GM12874 (cell line): ENCODE data around the gene GJB3.

Source experiments
- TF ChIP-seq, protein P1 (sequence below): IDR thresholded peaks from 2 replicates; pipeline ENCODE4 v1.5.1; 2011; ENCODE audit warnings: low read depth, mild to moderate bottlenecking, control low read depth, low read length, moderate library complexity; ENCODE audit not compliant: insufficient read depth

GJB3 gene

DNA sequence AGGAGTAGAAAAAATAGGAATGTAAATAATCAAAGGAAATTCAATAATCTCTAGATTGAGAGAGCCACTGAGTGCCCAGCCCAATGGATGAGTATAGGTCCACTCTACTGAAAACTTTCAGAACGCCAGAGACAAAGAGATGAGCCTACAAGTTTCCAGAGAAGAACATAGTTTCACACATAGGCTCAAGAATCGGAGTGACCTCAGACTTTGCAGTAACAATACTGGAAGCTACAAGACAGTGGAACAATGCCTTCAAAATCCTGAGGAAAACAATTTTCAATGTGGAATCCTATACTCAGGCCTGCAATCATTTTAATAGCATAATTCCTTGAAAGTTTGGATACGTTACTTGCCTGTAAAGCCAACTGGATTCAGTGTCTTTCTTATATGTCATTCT, 22.8 kb downstream of the GJB3 start:
- TF ChIP-seq, protein P1, sequence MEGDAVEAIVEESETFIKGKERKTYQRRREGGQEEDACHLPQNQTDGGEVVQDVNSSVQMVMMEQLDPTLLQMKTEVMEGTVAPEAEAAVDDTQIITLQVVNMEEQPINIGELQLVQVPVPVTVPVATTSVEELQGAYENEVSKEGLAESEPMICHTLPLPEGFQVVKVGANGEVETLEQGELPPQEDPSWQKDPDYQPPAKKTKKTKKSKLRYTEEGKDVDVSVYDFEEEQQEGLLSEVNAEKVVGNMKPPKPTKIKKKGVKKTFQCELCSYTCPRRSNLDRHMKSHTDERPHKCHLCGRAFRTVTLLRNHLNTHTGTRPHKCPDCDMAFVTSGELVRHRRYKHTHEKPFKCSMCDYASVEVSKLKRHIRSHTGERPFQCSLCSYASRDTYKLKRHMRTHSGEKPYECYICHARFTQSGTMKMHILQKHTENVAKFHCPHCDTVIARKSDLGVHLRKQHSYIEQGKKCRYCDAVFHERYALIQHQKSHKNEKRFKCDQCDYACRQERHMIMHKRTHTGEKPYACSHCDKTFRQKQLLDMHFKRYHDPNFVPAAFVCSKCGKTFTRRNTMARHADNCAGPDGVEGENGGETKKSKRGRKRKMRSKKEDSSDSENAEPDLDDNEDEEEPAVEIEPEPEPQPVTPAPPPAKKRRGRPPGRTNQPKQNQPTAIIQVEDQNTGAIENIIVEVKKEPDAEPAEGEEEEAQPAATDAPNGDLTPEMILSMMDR, result no peak

DNA sequence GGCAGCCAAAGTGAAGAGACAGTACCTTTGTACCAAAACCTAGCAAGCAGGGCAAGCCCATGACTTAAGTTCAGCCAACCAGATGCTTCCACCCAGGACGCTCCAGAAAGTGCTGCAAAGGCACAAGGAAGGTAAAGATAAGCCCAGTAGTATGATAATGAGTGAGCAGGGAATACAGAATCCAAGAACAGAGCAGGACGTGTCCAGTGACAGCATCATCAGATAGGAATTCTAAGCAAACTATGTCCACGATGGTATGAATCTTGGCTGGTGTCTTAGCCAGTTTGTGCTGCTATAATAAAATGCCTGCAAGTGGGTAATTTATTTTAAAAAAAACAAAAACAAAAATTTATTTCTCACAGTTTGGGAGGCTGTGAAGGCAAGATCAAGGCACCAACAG, 25.4 kb downstream of the GJB3 start:
- TF ChIP-seq, protein P1, result no peak

DNA sequence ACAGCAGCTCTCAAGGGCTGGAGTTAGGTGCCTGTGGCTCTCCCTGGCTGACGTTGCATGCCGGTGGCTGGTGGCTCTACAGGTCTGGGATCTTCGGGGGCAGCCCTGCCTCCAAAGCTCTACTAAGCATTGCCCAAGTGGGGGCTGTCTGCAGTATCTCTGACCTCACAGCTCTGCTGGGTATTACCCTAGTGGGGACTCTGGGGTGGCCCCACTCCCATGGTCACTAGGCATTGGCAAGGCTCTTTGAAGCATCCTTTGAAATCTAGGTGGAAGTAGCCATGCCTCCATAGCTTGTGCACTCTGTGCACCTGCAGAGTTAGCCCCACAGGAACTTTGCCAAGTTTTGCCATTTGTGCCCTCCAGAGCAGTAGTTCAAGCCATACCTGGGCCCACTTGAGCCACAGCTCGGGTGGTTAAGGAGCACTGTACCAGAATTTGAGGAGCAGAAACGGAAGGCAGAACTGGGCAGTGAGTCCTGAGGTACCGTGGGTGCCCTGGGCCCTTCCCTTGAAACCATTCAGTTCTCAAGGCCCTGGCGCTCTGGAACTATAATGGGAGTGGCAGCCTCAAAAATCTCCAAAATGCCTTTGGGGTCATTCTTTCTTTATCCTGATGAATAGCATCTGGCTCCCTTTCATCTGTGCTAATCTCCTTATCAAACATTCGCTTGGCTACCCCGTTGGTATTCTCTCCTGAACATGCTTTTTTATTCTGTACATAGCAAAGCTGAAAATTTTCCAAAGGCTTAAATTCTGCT, 27.2 kb downstream of the GJB3 start:
- TF ChIP-seq, protein P1, result no peak

DNA sequence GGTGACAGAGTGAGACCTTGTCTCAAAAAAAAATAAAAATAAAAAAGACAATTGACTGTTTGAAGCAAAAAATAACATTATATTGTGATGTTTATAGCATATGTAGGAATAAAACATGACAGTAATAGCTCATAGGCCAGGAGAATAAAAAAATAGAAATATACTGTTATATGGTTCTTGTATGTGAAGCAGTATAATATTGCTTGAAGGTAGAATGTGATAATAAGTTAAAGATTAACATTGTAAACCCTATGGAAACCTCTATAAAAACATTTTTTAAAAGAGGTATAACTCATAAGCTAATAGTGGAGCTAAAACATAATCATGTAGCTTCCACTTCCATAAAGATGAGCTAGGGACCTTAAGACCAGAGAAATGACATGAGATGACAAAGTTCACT, 35.3 kb downstream of the GJB3 start:
- TF ChIP-seq, protein P1, result no peak

DNA sequence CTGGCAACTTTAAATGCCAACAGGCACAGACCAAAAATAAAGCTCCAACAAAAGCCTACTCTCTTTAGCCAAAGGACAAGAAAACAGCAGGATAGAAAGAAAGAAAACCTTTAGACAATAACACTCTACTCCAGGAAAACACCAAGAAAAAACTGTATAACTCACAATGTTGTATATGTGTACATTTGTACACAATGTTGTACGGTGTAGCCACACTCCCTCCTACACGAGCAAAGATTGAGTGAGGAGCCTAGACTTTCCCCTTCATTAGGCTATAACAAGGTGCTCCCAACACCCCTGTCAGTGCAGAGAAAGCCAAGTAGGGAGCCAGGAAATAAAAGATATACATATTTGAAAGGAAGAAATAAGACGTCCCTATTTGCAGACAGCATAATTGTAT, 35.8 kb downstream of the GJB3 start:
- TF ChIP-seq, protein P1, result no peak

DNA sequence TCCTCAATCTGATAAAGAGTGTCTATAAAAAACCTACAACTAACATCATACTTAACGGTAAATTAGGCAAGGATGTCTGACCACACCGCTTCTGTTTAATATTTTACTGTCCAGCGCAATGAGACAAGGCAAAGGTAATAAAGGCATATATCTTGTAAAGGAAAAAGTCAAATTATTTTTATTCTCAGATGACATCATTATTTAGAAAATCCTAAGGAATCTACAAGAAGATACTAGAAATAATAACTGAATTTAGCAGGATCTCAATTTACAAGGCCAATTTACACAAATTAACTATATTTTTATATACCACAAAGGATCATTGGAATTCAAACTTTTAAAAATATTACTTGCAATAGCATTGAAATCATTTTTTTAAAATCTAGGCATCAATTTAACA, 41.2 kb downstream of the GJB3 start:
- TF ChIP-seq, protein P1, result no peak

DNA sequence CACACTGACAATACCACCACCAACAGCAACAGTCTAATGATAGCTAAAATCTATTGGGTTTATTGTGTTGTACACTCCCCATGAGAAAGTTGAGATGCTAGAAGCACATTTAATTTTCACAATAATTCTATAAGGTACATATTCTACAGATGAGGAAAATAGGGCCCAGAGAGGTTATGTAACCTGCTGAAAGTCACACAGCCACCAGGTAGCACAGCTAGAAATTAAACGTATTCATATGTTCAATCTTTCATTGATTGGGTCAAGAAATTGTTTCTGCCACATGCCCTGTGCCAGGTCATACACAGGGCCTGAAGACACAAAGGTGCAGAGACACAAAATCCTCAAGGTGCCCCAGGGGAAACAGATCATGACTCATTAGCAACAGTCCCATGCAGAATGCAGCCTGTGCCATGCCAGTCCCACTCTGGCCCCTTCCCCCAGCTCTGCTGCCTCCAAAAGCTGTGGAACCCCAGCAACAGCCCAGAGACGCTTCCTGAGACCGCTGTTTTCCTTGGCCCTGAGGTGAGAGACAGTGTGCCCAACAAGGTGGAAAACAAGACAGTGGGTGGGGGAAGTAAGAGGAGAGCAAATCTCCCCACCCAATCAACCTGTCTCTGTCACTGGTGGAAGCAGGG, 43.9 kb downstream of the GJB3 start:
- TF ChIP-seq, protein P1, result no peak
